ENCODE measurements around the gene FLRT1. TPM values are rescaled to one million over a fixed set of nuclear protein-coding genes. Genes with fewer than 3 reads are reported as not detected.
A peak's percentile ranks its signal among the peaks of the same experiment; 100 is the strongest.

The FLRT1 gene
- total RNA-seq, 1 donor = under 0.01 TPM

DNA sequence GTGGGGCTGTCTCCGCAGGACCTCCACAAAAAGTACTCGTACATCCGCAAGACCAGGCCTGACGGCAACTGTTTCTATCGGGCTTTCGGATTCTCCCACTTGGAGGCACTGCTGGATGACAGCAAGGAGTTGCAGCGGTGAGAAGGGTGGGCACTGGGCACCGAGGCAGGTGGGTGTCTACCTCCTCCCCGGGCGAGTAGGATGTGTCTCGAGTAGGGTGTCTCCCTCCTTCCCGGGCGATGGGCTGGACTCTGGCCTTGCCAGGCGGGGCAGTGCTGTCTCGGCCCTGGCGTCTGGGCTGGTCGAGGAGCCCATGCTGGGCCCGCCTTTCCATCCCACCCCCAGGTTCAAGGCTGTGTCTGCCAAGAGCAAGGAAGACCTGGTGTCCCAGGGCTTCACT, 39.2 kb upstream of the FLRT1 start:
- no peak for DNase-seq (ENCODE audit: low read depth)
- TF ChIP-seq, protein P1, sequence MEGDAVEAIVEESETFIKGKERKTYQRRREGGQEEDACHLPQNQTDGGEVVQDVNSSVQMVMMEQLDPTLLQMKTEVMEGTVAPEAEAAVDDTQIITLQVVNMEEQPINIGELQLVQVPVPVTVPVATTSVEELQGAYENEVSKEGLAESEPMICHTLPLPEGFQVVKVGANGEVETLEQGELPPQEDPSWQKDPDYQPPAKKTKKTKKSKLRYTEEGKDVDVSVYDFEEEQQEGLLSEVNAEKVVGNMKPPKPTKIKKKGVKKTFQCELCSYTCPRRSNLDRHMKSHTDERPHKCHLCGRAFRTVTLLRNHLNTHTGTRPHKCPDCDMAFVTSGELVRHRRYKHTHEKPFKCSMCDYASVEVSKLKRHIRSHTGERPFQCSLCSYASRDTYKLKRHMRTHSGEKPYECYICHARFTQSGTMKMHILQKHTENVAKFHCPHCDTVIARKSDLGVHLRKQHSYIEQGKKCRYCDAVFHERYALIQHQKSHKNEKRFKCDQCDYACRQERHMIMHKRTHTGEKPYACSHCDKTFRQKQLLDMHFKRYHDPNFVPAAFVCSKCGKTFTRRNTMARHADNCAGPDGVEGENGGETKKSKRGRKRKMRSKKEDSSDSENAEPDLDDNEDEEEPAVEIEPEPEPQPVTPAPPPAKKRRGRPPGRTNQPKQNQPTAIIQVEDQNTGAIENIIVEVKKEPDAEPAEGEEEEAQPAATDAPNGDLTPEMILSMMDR (IDR thresholded peaks at IDR 0.05; ENCODE audit: insufficient read depth, low read depth, low read length) = no peak
- H3K4me3 ChIP-seq (ENCODE audit: low read depth, low read length) = no peak overlapping the region

DNA sequence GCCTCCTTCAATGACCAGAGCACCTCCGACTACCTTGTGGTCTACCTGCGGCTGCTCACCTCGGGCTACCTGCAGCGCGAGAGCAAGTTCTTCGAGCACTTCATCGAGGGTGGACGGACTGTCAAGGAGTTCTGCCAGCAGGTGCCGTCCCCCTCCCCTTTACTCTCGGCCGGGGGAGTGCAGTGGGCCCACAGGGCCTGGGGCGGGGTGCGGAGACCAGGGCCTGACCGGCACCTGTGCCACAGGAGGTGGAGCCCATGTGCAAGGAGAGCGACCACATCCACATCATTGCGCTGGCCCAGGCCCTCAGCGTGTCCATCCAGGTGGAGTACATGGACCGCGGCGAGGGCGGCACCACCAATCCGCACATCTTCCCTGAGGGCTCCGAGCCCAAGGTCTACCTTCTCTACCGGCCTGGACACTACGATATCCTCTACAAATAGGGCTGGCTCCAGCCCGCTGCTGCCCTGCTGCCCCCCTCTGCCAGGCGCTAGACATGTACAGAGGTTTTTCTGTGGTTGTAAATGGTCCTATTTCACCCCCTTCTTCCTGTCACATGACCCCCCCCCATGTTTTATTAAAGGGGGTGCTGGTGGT, 38.5 kb upstream of the FLRT1 start:
- TF ChIP-seq, protein P1 (IDR thresholded peaks at IDR 0.05; ENCODE audit: insufficient read depth, low read depth, low read length) = no peak
- no peak for DNase-seq (ENCODE audit: low read depth)
- H3K4me3 ChIP-seq (ENCODE audit: low read depth, low read length) = no peak overlapping the region

DNA sequence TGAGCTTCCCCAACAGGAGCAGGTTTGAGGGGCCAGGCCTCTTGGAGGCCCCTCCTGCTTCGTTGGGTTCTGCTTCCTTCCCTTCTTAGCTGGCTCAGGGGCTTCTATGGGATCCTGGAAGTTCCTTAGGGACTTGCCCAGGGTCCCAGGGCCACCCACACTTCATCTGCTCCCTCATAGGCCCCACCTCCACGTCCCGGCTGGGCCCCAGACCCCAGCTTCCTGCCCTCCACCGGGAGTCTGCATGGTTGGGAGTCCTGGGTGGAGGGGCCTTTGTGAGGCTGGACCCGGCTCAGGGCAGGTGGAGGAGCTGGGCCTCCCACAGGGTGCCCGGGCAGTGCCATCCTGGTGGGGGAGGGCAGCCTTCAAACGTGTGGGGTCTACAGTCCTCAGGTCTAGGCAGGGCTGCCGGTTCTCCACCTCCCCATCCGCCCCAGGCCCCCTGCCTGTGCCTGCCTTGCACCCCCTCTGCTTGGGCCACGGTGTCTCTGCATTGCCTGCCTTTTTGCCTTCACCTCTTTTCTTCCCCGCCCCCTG, 37.9 kb upstream of the FLRT1 start:
- H3K4me3 ChIP-seq (ENCODE audit: low read depth, low read length) = no peak overlapping the region
- TF ChIP-seq, protein P1 (IDR thresholded peaks at IDR 0.05; ENCODE audit: insufficient read depth, low read depth, low read length) = no peak
- DNase-seq (ENCODE audit: low read depth) = no peak

DNA sequence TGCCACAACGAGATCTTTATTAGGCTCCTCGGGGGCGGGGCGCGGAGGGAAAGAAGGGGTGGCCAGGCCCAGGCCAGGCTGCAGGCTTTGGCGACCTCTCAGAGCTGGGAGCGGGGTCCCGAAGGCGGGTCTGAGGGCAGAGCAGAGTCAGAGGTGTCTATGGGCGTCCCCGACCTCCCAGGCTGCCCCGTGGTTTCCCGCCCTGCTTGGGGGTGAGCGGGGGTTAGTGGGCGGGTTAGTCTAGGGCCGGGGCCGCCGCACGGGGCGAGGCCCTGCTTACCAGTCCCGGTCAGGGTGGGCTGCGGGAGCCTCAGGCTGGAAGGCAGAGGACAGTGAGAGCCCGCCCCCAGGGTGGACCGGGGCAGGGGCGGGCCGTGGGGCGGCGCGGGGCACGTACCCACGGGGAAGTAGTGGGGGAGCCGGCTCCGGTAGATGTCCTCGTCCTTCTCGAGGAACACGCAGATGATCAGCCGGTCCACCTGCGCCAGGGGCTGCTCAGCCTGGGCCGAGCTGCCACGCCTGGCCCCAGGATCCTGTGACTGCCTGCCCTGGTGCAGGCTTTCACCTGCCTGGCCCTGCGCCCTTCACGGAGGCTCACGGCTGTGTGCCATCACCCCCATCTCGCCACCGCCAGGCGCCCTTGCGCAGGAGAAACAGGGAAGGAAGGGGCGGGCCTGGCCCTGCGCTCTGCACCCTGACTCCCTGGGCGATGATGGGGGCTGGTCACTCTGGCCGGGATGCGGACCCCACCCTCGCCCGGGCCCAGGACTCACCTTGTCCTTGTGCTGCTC, 37.0 kb upstream of the FLRT1 start:
- TF ChIP-seq, protein P1 (IDR thresholded peaks at IDR 0.05; ENCODE audit: insufficient read depth, low read depth, low read length) = no peak
- no peak for DNase-seq (ENCODE audit: low read depth)
- no peak overlapping the region for H3K4me3 ChIP-seq (ENCODE audit: low read depth, low read length)

DNA sequence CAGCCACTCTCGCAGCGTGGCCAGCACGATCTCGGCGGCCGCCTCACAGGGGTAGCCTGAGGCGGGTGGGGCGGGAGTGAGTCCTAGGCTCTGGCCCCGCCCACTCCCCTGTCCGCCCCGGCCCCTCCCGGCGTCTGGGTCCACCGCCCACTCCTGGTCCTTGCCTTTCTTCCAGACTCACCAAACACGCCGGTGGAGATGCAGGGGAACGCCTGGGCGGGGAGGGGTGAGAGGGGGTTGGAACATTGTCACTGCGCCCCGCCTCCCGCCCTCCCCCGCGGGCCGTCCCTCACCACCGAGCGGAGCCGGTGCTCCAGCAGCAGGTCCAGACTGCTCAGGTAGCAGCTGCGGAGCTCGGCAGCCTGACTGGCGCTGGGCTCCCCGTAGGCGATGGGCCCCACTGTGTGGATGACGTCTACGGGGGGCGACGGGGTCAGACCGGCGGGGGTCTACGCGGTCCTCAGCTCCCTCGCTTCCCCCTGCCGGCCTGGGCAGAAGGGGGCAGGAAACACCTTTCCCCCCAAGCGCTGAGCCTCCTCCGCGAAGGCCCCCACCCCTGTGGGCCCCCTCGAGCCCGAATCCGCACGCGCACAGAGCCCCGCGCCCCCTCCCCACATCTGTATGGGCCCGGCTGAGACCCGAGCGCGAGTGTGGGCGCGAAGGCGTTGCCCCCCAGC, 36.2 kb upstream of the FLRT1 start:
- H3K4me3 ChIP-seq (ENCODE audit: low read depth, low read length) = no peak overlapping the region
- no peak for DNase-seq (ENCODE audit: low read depth)
- TF ChIP-seq, protein P1 (IDR thresholded peaks at IDR 0.05; ENCODE audit: insufficient read depth, low read depth, low read length) = no peak

DNA sequence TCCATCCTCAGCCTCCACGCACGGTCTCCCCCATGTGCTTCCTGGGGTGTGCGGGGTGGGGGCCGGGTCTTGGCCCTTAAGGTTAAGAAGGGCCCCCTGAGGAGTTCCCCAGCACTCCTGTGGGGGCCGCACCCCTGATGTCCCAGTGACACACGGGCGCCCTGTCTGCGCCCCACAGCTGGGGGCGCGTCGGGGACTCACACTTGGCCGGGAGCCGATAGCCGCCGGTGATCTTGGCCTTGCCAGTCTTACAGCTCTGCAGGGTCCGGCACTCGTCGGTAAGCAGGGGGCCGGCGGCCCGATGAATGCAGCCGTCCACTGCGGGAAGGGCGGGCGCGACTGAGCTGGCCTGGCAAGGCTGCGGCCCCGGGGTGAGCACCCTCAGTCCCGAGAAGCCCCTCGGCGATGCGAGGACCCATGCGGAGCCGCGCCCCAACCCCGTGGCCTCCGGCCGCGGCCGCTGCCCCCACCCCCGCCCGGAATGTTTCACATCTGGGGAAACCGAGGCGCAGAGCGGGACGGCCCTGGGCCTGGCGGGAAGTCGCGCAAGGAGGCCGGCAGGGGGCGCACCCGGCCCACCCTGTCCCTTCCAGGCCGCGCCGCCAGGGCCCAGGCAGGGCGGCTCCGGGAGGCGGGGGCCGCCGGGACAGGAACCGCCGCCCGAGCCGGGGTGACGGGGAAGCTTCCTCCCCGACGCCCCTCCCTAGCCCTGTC, 35.5 kb upstream of the FLRT1 start:
- TF ChIP-seq, protein P1 (IDR thresholded peaks at IDR 0.05; ENCODE audit: insufficient read depth, low read depth, low read length) = peak; percentile 68
- peak overlapping the region; percentile 32 for H3K4me3 ChIP-seq (ENCODE audit: low read depth, low read length)
- peak; percentile 71 for DNase-seq (ENCODE audit: low read depth)

Measured in fibroblast of villous mesenchyme (primary cell).